GM23338 (cell line): Measurements from ENCODE around the gene C2CD3. TPM values are rescaled to one million over a fixed set of nuclear protein-coding genes. Genes with fewer than 3 reads are reported as not detected.

Experiments used
- ATAC-seq: fragments of 200-7000 bp; cut with Tn5 transposase; 3 replicates; pipeline ENCODE4 v1.9.1; 2020
- DNase-seq: peaks from one replicate; pipeline ENCODE4 v3.0.0-alpha.2; 2015; ENCODE audit warnings: low spot score
- H2AFZ ChIP-seq: fragments of 200-600 bp; sonication (generic); 2 replicates; pipeline ENCODE4 v1.8.0; 2016; ENCODE audit warnings: antibody characterized with exemption, mild to moderate bottlenecking, moderate library complexity
- H3F3A ChIP-seq: fragments of 200-600 bp; sonication (generic); replicated peaks from 2 replicates; pipeline ENCODE4 v1.8.0; 2017; ENCODE audit warnings: antibody characterized with exemption, mixed run types, low read depth
- H3K27ac ChIP-seq: fragments of 200-600 bp; sonication (generic); 2 replicates; pipeline ENCODE4 v1.6.1; 2016; ENCODE audit warnings: low read depth
- H3K27me3 ChIP-seq: fragments of 200-600 bp; sonication (generic); 2 replicates; pipeline ENCODE4 v1.8.0; 2016; ENCODE audit warnings: mild to moderate bottlenecking, mixed run types, moderate library complexity; ENCODE audit not compliant: insufficient read depth
- H3K36me3 ChIP-seq: fragments of 200-600 bp; sonication (generic); 2 replicates; pipeline ENCODE4 v1.8.0; 2016; ENCODE audit warnings: mild to moderate bottlenecking; ENCODE audit not compliant: insufficient read depth
- H3K4me1 ChIP-seq: fragments of 200-600 bp; sonication (generic); 2 replicates; pipeline ENCODE4 v1.8.0; 2016; ENCODE audit warnings: mild to moderate bottlenecking, moderate library complexity; ENCODE audit not compliant: insufficient read depth
- H3K4me2 ChIP-seq: fragments of 200-600 bp; sonication (generic); 2 replicates; pipeline ENCODE4 v1.7.1; 2017; ENCODE audit warnings: mixed run types
- H3K4me3 ChIP-seq: fragments of 200-600 bp; sonication (generic); 2 replicates; pipeline ENCODE4 v1.6.1; 2016; ENCODE audit warnings: mixed run types
- H3K79me2 ChIP-seq: fragments of 200-600 bp; sonication (generic); replicated peaks from 2 replicates; pipeline ENCODE4 v1.8.0; 2017; ENCODE audit warnings: mild to moderate bottlenecking; ENCODE audit not compliant: insufficient read depth
- H3K9me2 ChIP-seq: fragments of 200-600 bp; sonication (generic); 2 replicates; pipeline ENCODE4 v1.8.0; 2017; ENCODE audit not compliant: insufficient read depth
- H4K20me1 ChIP-seq: fragments of 200-600 bp; sonication (generic); replicated peaks from 2 replicates; pipeline ENCODE4 v1.8.0; 2017; ENCODE audit warnings: mild to moderate bottlenecking; ENCODE audit not compliant: insufficient read depth
- H3K27ac Mint-ChIP-seq: 2 replicates; pipeline ENCODE4 v1.8.0; 2020; ENCODE audit warnings: inconsistent platforms, mild to moderate bottlenecking, moderate library complexity, mixed read lengths
- H3K27me3 Mint-ChIP-seq: 3 replicates; pipeline ENCODE4 v1.8.0; 2022; ENCODE audit warnings: low read depth, mild to moderate bottlenecking, moderate library complexity, mixed read lengths, inconsistent platforms; ENCODE audit not compliant: insufficient read depth, poor library complexity
- H3K36me3 Mint-ChIP-seq: 3 replicates; pipeline ENCODE4 v1.8.0; 2021; ENCODE audit warnings: low read depth, mild to moderate bottlenecking, inconsistent platforms, moderate library complexity, mixed read lengths
- H3K4me1 Mint-ChIP-seq: 3 replicates; pipeline ENCODE4 v1.8.0; 2020; ENCODE audit warnings: mild to moderate bottlenecking, inconsistent platforms, mixed read lengths
- H3K4me3 Mint-ChIP-seq: 3 replicates; pipeline ENCODE4 v1.8.0; 2021; ENCODE audit warnings: moderate library complexity, mild to moderate bottlenecking, inconsistent platforms, mixed read lengths
- H3K9me3 Mint-ChIP-seq: 3 replicates; pipeline ENCODE4 v1.8.0; 2020; ENCODE audit warnings: moderate library complexity, mild to moderate bottlenecking, inconsistent platforms, mixed read lengths
- EZH2phosphoT487 ChIP-seq: fragments of 200-600 bp; sonication (generic); IDR thresholded peaks from one replicate; pipeline ENCODE4 v1.8.1; 2018; ENCODE audit warnings: antibody characterized with exemption; ENCODE audit not compliant: unreplicated experiment
- JUNB ChIP-seq: IDR thresholded peaks from one replicate; pipeline ENCODE4 v1.6.1; 2016; ENCODE audit warnings: antibody characterized with exemption; ENCODE audit not compliant: unreplicated experiment
- ZNF114 ChIP-seq: fragments of 250-450 bp; sonication (Bioruptor Pico); IDR thresholded peaks from 2 replicates; pipeline ENCODE4 v1.5.0; 2020; ENCODE audit warnings: mild to moderate bottlenecking, moderate library complexity
- ZNF331 ChIP-seq: fragments of 250-450 bp; sonication (Bioruptor Pico); IDR thresholded peaks from 2 replicates; pipeline ENCODE4 v1.5.0; 2020; ENCODE audit warnings: low read depth, mild to moderate bottlenecking, moderate library complexity
- polyA plus RNA-seq: library from polyadenylated mRNA; unstranded; fragments of >200 nt; fragmentation: Nextera tagmentation; extraction: Ambion mirVana; gene quantifications from 2 replicates; pipeline ENCODE4 v1.2.1, GENCODE V29; 2016
- total RNA-seq: library from RNA; depleted of rRNA; stranded (reverse); fragments of >200 nt; shearing (Covaris generic); gene quantifications from 2 replicates; pipeline ENCODE4 v1.2.3, GENCODE V29; 2014
- TF ChIP-seq, protein P1 (sequence below): IDR thresholded peaks from 2 replicates; pipeline ENCODE4 v1.6.1; 2016; ENCODE audit warnings: antibody characterized with exemption
- TF ChIP-seq, protein P2 (sequence below): IDR thresholded peaks from one replicate; pipeline ENCODE4 v1.6.1; 2018; ENCODE audit warnings: antibody characterized with exemption; ENCODE audit not compliant: unreplicated experiment

C2CD3 gene
- total and polyA plus RNA-seq, 2 experiments from 2014 or later: 15.5 to 29.5 TPM

DNA sequence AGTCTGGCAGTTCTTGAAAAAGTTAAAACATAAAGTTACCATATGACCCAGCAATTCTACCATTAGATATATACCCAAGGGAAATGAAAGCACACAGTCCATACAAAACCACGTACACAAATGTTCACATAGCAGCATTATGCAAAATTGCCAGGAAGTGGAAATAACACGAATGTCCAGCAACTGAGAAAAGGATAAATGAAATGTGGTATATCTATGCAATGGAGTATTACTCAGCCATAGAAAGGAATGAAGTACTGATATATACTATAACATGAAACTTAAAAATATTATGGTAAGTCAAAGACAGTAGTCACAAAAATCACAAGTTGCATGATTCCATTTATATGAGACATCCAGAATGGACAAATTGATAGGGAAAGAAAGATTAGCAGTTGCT, 57.9 kb downstream of the C2CD3 start (continued):
- TF ChIP-seq, protein P1, sequence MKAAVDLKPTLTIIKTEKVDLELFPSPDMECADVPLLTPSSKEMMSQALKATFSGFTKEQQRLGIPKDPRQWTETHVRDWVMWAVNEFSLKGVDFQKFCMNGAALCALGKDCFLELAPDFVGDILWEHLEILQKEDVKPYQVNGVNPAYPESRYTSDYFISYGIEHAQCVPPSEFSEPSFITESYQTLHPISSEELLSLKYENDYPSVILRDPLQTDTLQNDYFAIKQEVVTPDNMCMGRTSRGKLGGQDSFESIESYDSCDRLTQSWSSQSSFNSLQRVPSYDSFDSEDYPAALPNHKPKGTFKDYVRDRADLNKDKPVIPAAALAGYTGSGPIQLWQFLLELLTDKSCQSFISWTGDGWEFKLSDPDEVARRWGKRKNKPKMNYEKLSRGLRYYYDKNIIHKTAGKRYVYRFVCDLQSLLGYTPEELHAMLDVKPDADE: no peak
- no peak for TF ChIP-seq ZNF331 (CRISPR knock-in tag)

DNA sequence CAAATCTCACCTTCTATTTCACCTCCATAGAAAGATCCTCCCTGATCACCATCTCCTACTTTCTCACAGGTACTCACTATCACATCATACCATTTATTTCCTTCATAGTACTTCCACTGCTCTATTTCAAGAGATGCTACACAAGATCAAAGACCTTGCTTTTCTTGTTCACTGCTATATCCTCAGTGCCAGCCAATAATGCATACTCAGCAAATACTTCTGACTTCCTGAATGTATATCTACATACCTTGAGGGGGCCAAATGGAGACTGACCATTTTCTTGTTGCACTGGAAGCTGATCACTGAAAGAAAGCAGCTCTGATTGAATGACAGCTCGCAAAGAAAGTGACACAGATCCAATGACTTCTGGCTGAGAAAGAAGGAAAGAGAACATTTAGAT, 64.7 kb downstream of the C2CD3 start:
- Histone ChIP-seq H4K20me1 (no peaks in the 10 kb centered on the region), H3K79me2 (no peaks in the 10 kb centered on the region), H3K27ac (no peak overlapping the region), H3K4me2 (no peak overlapping the region), H3K27me3 (no peaks in the 10 kb centered on the region), H3K9me2 (no peaks in the 10 kb centered on the region), H2AFZ (no peak overlapping the region), H3K4me1 (no peaks in the 10 kb centered on the region), H3K4me3 (no peak overlapping the region), H3F3A (no peaks in the 10 kb centered on the region), H3K36me3 (peaks cover 12% of the 10 kb centered on the region; the same call in 1 of the 2 replicates)
- TF ChIP-seq EZH2phosphoT487 (no peak), JUNB (no peak), ZNF331 (CRISPR knock-in tag) (no peak), ZNF114 (CRISPR knock-in tag) (no peak)
- TF ChIP-seq, protein P1: no peak
- TF ChIP-seq, protein P2, sequence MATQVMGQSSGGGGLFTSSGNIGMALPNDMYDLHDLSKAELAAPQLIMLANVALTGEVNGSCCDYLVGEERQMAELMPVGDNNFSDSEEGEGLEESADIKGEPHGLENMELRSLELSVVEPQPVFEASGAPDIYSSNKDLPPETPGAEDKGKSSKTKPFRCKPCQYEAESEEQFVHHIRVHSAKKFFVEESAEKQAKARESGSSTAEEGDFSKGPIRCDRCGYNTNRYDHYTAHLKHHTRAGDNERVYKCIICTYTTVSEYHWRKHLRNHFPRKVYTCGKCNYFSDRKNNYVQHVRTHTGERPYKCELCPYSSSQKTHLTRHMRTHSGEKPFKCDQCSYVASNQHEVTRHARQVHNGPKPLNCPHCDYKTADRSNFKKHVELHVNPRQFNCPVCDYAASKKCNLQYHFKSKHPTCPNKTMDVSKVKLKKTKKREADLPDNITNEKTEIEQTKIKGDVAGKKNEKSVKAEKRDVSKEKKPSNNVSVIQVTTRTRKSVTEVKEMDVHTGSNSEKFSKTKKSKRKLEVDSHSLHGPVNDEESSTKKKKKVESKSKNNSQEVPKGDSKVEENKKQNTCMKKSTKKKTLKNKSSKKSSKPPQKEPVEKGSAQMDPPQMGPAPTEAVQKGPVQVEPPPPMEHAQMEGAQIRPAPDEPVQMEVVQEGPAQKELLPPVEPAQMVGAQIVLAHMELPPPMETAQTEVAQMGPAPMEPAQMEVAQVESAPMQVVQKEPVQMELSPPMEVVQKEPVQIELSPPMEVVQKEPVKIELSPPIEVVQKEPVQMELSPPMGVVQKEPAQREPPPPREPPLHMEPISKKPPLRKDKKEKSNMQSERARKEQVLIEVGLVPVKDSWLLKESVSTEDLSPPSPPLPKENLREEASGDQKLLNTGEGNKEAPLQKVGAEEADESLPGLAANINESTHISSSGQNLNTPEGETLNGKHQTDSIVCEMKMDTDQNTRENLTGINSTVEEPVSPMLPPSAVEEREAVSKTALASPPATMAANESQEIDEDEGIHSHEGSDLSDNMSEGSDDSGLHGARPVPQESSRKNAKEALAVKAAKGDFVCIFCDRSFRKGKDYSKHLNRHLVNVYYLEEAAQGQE: no peak
- no peak for DNase-seq
- no peak overlapping the region for H3K4me3 Mint-ChIP-seq
- peaks cover 1% of the 10 kb centered on the region; the same call in 2 of the 3 replicates for H3K4me1 Mint-ChIP-seq
- no peak for ATAC-seq
- H3K36me3 Mint-ChIP-seq: peaks cover 20% of the 10 kb centered on the region; the same call in 2 of the 3 replicates
- no peak overlapping the region for H3K27ac Mint-ChIP-seq
- no peaks in the 10 kb centered on the region for H3K27me3 Mint-ChIP-seq
- H3K9me3 Mint-ChIP-seq: no peaks in the 10 kb centered on the region

DNA sequence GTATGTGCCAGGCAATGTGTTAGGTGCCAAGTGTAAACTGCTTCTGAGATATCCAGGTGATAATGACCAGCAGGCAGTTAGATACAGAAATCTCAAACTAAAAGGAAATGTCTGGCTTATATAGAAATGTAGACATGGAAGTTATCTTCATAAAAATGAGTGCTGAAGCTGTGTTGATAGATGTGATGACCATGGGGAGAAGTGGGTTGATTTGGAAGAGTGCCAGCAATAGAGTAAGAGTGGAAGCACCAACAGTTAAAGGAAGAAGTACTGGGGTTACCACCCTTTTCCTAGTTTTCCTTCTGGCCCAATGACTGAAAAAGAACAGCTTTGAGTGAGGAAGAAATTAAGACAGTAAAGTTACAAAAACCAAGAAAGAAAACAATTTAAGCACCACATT, 68.5 kb downstream of the C2CD3 start:
- Histone ChIP-seq H3K36me3 (peaks cover 12% of the 10 kb centered on the region; the same call in 1 of the 2 replicates), H3K9me2 (no peaks in the 10 kb centered on the region), H3K27me3 (no peaks in the 10 kb centered on the region), H3K79me2 (no peaks in the 10 kb centered on the region), H3F3A (no peaks in the 10 kb centered on the region), H3K27ac (no peak overlapping the region), H4K20me1 (no peaks in the 10 kb centered on the region), H2AFZ (no peak overlapping the region), H3K4me3 (no peak overlapping the region), H3K4me2 (no peak overlapping the region), H3K4me1 (peaks cover 15% of the 10 kb centered on the region; the same call in 1 of the 2 replicates)
- DNase-seq (no peak), ATAC-seq (no peak)
- Mint-ChIP-seq H3K9me3 (no peaks in the 10 kb centered on the region), H3K27ac (no peak overlapping the region), H3K36me3 (peaks cover 20% of the 10 kb centered on the region; the same call in 2 of the 3 replicates), H3K4me3 (no peak overlapping the region), H3K4me1 (peaks cover 22% of the 10 kb centered on the region), H3K27me3 (no peaks in the 10 kb centered on the region)
- TF ChIP-seq JUNB: no peak
- TF ChIP-seq, protein P2: no peak
- TF ChIP-seq ZNF114 (CRISPR knock-in tag): no peak
